GM21367 (cell line): ENCODE data around the gene MT1H.
"Not testable (repeated sequence)": the region's sequence is repeated elsewhere in the genome, so short reads cannot be mapped to it uniquely, and the experiment has no call there.

Experiments used
- ATAC-seq: cut with Tn5 transposase; IDR thresholded peaks from one replicate; pipeline ENCODE4 v1.9.1; 2021; ENCODE audit not compliant: unreplicated experiment

Gene MT1H

GRCh38 chr16:56669005-56669839, at the start of gene MT1H:
TSS of gene MT1H (plus strand) at chr16:56669814. CDS start at chr16:56669885, 71 bp downstream.
- ATAC-seq: no peak

- no peak for ATAC-seq
Measured at GRCh38 chr16:56620339-56620897, 49.2 kb upstream of the MT1H start.

GRCh38 chr16:56621665-56622445, 47.8 kb upstream of the MT1H start:
- ATAC-seq: not testable (repeated sequence)

- not testable (repeated sequence) for ATAC-seq
Measured at GRCh38 chr16:56623184-56623583, 46.4 kb upstream of the MT1H start.

- ATAC-seq: no peak
Measured at GRCh38 chr16:56623637-56624036, 46.0 kb upstream of the MT1H start.

GRCh38 chr16:56625140-56625942, 44.3 kb upstream of the MT1H start, which contains the start of gene MT1E:
TSS of gene MT1E (plus strand) at chr16:56625781. CDS start at chr16:56625852, 71 bp downstream.
- ATAC-seq: no peak

- no peak for ATAC-seq
Measured at GRCh38 chr16:56625943-56626654, 43.5 kb upstream of the MT1H start.

GRCh38 chr16:56626685-56627084, 42.9 kb upstream of the MT1H start:
- ATAC-seq: no peak

GRCh38 chr16:56628486-56629350, 40.9 kb upstream of the MT1H start:
- ATAC-seq: no peak

GRCh38 chr16:56629531-56629930, 40.1 kb upstream of the MT1H start:
- no peak for ATAC-seq

- peak; percentile 84 for ATAC-seq
Measured at GRCh38 chr16:56630134-56630533, 39.5 kb upstream of the MT1H start.

- ATAC-seq: no peak
Measured at GRCh38 chr16:56631197-56631596, 38.4 kb upstream of the MT1H start.

GRCh38 chr16:56631832-56632155, 37.8 kb upstream of the MT1H start:
- no peak for ATAC-seq

GRCh38 chr16:56632156-56632847, 37.3 kb upstream of the MT1H start, which contains the start of gene MT1M:
TSS of gene MT1M (plus strand) at chr16:56632659. CDS start at chr16:56632732, 73 bp downstream.
- no peak for ATAC-seq

GRCh38 chr16:56632848-56633365, 36.7 kb upstream of the MT1H start:
- ATAC-seq: no peak

GRCh38 chr16:56633535-56633934, 36.1 kb upstream of the MT1H start:
- no peak for ATAC-seq

- ATAC-seq: no peak
Measured at GRCh38 chr16:56634715-56635440, 34.7 kb upstream of the MT1H start.
